ENCODE measurements around the gene SYP.

The SYP gene

DNA sequence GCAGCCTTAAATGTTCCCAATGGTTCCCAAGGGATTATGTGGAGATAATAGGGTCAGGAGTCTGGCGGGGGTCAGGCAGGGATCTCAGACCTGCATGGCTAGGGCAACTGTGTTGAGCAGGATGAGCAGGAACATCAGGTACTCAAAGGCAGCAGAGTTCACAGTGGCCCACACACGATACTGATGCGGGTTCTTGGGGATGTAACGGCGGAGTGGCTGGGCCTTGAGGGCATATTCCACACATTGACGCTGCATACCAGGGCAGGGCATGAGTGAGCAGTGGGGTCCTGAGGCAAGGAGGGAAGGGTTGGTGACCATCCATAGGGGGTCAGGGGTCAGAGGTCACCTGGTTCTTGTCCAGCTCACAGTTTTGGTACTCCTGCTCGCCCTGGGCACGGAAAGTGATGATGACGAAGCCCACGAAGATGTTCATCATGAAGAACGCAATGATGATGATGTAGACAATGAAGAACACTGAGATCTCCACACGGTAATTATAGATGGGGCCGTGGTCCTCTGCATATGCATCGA is 15.1 kb upstream of the SYP start:
- DNase-seq = no peak

DNA sequence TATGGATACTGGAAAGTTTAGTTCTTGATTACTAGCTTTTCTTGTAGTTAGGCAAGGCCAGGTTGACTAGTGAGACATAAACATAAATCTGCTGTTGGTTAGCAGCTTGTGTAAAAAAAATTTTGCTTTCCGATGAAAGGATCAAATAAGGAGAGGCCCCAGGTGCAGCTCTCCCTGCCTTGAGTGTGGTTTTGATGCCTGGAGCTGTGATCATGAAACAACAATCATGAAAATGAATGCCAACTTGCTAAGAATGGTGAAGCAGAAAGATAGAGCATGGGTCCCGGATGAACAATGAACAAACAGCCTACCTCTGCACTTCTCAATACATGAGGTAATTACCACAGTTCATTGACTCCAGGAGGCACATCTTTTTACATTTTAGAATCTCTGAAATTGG is 14.4 kb upstream of the SYP start:
- no peak for DNase-seq

DNA sequence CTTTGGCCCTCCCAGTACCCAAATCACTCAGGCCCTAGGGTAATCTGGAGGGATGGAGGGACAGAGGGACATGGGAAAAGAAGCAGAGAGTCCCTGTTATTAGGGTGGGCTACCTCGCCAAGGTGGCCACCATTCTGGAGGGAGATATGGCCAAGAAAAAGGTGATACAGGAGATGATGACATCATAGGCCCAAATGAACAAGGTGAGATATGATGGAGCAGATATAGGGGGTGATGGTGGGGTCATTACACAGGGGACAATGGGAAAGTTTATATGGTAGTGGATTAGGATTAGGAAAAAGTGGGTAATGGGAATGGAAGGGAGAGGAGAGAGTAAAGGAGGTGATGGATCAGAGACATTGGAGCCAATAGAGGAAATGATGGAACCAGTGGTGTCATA is 12.9 kb upstream of the SYP start:
- no peak for DNase-seq

DNA sequence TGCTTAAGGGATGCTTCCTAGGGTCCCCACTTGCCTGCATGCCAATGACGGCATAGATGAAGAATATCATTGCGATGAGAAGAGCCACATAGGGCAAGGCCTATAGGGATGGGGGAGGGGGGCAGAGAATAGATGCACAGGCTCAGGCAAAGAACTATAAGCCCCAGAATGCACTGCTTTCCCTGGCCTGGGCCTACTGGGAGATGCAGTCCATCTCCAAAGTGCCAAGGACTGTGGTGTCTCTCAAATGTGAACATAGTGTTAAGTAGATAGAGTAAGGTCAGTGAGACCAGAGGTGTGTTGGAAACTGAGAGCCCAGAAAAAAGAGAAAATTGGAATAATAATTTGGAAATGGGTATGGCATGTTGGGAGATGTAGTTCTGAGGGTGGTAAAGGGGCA is 12.2 kb upstream of the SYP start:
- no peak for DNase-seq

DNA sequence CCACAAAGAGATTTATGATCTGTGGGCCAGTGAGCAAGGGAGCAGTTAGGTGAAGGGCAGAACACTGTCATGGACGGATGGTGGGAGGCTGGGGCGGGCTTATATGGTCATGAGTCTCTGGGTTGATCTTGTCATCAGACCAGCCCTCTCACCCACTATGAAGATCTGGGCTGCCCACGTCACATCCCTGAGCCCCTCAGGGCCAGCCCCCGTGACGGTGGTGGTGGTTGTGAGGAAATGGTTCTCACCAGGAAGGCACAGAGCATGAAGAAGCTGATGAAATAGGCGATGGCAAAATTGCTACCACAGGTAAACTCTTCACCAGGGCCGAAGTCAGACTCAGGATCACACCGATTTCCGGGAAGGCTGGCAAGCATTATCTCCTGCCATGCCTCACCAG is 11.1 kb upstream of the SYP start:
- no peak for DNase-seq

DNA sequence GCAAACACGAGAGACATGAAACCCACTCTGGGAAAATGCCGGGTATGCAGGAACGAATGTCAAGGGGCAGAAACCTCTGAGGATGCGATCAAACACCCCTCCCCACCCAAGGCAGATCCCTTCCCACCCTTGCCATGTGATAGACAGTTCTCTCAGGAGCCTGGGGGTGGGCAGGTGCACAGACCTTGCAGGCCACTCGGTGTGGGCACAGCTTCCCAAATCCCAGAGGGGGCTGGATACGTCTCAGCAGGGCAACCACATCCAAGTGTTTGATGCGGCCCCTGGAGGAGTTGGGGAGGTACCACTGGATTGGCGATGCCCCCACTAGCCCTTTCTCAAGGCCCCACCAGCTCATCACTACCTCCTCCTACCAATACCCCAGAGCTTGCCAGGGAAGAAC is 10.4 kb upstream of the SYP start:
- no peak for DNase-seq

DNA sequence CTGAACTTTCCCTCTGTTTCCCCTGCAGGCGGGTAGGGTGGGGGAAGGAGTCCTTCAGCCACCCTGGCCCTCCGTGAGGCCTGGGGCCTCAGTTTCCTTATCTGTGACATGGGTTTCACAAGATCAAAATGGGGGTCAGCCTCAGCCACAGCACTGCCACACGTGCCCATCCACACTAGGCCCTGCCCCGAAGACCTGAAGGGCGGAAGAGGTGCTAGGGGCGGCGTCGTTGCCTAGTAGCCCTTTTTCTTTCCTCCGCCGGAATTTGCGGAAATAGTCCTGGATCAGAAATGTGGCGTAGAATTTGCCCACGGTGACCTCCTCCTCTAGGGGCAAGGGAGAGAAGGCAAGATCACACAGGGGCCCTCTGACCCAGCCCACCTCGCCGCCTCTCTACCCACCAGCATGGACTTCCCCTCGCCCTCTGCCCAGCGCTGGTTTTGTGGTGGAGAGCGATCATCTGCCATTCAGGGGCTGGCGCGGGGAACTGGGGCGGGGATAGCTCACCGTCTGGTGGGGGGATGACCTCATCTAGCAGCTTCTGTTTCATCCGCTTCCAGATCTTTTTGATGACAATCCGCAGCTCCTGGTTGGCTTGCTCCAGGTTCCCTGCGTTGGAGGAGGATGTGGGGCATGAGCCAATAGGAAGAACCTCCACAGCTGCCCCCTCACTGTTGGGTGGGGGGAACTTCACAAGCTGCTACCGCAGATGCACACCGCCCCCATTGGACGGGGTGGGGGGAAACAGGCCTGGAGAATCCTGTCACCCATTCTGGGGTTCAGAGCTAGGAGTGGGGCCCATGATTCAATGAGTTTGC is 9.7 kb upstream of the SYP start:
- DNase-seq = no peak

DNA sequence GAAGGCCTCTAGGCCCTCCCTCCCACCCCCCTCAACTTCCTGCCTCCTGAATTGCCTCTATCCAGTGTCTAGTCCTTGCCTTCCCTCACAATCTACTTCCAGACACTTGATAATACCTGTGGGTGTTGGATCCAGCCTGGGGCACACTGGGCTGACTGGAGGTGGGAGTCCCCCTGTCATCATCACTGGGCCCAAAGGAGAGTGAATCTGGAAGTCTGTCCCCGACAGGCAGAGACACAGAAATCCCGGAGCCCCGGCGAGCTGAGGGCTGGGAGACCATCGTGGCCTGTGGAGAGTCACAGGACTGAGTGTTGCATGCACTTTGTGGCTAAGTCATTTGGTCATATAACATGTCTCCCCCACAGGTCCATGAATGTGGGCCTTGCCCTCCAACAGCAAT is 8.4 kb upstream of the SYP start:
- DNase-seq = no peak

DNA sequence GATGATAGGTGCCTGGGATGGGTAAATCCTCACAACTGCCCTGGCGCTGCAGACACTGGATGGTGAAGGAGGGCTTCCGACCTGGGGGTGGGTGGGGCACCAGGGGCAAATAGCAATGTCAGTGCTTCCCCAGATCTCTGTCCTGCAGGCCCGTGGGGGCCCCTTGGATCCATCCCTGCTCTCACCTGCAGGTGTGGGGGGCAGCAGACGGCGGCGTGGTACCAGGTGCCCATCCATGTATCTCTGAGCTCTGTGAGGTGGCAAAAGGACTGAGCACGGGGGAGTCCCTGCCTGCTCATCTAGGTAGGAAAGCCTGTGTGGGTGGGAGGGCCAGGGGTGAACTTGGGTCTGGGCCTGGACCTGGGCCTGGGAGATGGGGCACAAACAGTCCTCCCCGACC is 6.5 kb upstream of the SYP start:
- no peak for DNase-seq

DNA sequence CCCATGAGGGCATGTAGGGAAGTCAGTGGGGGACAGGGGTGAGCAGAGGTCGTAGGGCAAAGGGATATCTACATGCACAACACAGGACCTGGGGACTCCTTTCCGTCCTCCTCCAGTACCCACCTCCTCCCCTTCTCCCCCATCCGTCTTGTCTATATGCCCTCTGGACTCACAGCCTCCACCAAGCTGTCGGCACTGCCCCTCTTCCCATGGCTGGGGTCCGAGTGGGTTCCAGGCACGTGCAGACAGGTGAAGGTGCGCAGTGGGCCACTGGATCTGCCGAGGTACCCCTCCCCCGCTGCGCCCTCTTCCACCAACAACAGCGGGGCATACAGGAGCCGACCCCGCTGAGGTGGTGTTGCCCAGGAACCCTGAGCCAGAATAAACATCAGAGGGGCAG is 5.5 kb upstream of the SYP start:
- DNase-seq = no peak

DNA sequence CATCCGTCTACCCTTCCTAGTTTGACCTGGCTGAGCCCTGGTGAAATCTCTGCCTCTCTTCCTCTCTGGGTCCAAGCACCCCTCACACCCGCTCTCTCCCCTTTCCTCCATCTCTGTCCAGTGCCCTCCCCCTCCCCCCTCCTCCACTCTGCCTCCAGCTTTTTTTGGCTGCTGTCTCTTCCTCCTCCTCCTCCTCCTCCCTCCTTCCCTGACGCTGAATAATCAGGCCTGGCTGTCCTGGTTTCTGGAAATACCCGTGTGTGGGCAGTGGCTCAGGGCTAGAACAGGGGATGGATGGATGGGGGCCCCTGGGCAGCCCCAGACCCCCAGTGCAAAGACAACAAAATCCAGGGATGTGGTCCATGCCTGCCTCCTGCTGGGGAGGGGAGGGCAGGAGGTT is 4.7 kb upstream of the SYP start:
- DNase-seq = no peak

DNA sequence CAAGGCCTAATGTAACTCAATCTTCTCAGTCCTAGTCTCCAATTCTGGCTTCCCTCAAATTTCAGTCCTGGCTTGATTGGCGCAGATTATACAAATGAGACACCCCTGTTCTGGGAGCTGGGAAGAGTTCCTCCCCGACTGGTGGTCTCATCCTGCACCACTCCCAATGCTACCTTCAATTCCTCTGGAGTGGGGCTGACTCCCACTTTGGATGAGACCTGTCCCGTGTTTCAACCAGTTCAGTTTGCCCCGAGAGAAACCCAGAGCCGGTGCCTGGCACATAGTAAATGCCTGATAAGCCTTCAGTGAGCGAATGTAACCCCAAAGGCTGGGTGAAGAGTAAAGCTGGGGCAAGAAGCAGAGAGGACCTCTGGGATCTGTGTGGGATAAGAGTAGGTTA is 4.0 kb upstream of the SYP start:
- no peak for DNase-seq

DNA sequence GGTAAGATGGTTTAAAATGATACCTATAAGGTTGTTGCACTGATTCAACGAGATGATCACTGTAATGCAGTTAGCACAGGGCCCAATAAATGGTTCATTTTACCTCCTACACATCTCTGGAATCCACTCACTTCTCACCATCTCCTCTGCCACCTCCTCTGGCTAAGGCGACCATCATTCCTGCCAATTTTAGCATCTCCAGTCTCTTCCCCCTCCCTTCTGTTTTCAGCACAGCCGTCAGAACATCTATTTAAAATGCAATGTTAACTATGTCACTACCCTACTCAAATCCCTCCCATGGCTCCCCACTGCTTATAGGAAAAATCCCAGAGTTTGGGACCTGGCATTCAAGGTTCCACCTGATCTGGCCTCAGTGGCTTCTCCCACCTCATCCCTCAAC is 3.5 kb upstream of the SYP start:
- no peak for DNase-seq

DNA sequence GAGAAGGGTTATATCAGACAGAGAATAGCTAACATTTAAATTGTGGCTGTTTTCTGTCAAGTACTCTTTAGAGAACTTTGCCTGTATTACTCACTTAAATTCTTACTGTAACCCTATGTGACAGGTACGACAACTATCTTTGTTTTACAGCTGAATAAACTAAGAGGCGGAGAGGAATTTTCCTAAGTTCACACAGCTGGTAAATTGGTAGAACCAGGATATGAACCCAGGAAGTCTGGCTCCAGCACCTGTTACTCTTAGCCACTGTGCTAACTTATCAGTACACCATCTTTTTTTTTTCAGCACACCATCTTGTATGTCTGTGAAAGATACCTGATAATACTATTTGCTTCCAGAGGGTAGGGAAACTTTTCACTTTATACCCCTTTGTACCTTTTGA is 2.0 kb upstream of the SYP start:
- no peak for DNase-seq

DNA sequence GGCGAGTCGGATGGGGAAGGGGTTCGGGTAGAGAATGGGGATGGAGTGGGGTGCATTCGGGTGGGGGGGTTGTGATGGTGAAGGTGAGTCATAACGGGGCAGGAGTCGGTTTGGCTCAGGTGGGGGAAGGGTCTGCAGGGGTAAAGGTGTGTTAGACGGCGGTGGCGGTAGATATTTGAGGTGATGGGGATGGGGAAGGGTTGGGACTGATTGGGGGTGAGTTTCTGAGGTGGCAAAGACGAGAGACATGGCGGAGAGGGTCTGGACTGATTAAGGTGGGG is 738 bp downstream of the SYP start:
- no peak for DNase-seq

DNA sequence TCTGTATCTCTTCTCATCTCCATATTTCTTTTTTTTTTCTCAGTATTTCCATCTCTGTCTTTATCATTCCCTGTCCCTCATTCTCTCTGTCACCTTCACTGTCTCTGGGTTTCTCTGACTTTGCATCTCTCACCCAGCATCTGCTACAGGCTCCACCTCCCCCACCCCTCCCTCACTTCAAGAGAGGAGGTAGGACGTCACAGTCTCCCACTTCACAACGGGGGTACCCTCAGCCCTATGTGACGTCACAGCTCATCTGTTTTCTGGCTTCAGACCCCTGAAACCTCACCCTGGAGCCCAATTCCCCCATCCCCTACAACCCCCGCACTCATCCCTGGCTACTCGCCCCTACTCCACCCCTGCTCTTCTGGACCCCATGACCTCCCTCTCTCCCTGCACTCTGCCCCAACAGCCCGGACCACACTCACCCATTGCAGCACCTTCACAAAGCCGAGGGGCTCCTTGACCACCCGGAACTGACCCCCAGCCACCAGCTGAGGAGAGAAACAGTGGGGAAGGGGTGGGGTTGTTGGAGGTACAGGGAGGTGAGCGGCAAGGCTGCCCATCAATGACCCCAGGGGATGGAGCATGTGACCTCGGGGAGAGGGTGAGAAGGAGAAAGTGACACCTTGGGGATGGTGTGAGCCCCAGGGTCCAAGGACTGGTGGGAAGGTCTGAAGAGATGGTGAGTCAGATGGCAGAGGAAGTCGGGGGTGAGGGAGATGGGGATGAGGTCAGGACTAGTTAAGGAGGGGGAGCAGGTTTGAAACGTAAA is 1.3 kb downstream of the SYP start:
- DNase-seq = no peak

DNA sequence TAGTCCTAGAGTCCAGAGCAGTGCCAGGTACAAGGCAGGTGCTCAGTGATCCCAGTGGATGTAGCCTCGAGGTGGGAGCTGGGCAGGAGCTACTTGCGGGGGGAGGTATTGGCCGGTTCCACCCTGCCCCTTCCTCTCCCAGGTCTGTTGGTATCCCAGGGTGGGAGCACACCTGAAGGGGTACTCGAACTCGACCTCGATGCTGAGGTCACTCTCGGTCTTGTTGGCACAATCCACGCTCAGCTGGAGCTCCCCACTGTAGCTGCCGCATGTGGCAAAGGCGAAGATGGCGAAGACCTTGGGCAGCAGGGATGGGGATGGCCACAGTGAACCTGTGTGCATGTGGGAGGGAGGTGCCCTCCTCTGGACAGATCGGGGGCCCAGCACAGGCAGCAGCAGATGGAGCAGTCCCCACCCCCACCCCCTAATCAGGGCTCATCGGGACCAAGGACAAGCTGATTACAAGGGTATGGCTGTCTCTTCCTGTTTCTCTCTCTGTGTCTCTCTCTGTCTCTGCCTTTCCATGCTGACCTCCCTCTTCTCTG is 2.4 kb downstream of the SYP start:
- DNase-seq = no peak

DNA sequence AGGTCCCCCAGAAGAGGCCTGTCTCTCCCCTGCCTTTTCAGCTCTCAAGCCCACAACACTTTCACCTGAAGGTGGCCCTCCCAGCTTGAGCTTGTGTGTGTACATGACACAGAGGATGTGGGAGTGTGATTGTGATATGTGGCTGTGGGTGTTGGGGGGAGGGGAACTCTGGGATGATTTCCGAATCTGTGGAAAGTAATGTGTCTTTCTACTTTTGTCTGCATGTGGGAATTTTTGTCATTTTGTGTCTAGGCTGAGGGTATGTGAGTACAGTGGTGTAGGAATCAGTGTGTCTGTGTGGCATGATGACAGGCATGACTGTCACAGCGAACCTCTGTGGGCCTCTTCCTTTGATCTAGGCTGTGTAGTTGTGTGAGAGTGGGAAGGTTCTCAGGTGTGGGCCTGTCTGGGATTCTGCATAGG is 6.4 kb downstream of the SYP start:
- no peak for DNase-seq

DNA sequence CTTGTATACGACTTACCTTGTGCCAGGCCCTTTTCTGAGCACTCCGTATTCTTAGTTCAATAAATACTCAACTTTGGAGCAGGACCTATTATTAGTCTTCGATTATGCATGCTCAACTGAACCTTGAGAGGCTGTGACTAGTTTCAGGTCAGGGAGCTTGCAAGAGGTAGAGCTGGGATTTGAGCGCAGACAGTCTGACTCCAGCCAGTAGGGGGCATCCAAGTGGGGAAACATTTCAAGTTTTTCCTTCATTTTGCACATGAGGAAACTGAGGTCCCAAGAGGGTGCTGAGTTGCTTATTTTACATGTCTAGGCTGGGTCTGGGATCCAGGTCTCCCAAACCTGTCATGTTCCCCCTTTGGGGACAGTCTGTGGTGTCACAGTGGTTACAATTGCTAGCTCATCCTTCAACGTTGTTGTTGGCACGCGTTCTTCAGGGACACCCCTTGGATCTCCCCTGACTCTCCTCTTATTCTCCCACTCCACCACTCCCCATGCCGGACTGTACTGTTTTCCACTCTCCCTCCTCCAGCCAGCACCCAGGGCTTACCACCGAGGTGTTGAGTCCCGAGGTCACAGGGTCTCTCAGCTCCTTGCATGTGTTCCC is 7.2 kb downstream of the SYP start:
- DNase-seq = peak in 1 of 2 experiments; percentile 9

DNA sequence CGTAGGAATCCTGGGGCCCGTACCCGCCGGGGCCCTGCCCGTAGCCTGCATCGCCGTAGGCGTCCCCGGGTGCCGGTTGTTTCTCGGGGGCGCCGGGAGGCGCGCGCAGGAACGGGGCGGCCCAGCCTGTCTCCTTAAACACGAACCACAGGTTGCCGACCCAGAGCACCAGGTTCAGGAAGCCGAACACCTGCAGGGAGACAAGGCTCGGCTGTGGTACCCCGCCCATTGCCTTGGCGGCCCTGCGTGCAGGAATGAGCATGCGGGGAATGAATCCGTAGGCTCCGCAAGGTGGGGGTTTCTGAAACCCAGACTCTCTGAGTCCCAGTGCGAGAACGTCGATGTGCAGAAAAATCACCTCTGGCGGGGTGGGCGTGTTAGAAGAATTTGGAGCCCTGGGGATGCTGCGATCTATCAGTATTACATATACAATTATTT is 8.4 kb downstream of the SYP start:
- no peak for DNase-seq

DNA sequence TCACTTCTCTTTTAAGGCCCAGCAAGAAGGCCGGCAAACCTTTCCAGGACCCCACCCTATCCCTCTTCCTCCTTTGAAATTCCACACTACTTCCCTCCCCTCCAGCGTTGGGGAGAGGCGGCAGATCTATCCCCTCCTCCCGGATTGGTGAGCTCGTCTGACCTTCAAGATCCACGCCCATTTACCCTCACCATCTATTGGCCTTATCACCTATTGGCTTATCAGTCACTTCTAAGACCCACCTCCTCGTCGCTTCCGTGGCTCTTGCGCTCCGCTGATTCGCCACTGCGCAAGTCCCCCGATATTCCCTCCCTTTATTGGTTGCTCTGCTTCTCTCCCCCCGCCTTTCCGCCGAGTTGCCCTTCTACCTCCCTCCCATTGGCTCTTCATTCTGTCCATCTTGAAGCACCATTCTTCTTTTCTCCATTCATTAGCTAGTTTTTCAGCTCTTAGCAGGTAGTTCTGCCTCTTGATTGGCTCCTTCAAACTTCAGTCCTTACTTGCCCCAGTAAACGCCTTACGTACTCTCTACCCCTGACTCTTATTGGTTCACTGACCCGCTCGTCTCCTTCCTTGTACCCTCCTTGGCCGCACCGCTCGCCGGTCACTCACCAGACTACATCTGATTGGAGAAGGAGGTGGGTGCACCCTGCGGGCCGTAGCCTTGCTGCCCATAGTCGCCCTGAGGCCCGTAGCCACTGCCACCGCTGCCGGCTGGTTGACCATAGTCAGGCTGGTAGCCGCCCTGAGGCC is 9.0 kb downstream of the SYP start:
- DNase-seq = peak; percentile 93 to 100

DNA sequence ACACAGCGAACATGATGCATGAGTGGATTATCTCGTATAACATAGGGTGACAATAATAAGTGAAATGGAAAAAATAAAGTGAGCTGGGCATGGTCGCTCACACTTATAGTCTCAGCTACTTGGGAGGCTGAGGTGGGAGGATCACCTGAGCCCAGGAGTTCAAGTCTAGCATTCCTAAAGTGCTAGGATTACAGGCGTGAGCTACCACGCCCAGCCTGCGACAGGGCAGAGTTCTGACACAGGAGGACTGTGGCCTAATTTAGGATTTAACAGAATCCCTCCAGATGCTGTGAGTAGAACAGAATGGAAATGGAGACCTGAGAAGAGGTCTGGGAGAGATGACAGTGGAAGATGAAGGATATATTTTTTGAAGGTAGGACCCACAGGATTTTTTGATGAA is 10.4 kb downstream of the SYP start:
- DNase-seq = no peak

DNA sequence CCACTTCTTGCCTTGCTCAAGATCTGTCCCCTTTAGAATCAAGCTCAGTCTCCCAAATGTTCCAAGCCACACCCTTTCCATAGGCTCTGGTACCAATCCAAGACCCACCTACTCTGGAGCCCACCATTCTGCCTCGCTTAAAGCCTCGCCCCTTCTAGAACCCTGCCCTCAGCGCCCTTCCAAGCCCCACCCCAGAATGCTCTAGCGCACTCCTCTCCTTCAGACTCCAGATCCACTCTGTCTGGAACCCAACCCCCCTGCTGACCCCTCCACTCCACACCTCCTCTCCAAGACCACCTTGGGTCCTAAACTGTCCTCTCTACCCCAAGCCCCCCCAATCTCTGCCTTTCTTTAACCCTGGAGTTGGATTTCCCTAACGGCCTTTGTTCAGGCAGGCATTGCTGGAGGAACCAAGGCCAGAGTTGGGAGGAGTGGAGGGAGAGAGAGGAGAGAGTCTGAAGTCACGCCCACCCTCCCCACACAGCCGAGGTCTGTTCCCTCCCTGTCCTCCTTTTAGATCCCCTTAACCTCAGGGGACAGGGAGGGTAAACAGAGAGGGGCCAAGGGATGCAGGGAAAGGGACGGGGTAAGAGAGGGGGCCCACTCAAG is 11.4 kb downstream of the SYP start:
- DNase-seq = no peak
